Measurements from ENCODE around the gene TCIRG1.
A peak's percentile ranks its signal among the peaks of the same experiment; 100 is the strongest.

TCIRG1 gene

DNA sequence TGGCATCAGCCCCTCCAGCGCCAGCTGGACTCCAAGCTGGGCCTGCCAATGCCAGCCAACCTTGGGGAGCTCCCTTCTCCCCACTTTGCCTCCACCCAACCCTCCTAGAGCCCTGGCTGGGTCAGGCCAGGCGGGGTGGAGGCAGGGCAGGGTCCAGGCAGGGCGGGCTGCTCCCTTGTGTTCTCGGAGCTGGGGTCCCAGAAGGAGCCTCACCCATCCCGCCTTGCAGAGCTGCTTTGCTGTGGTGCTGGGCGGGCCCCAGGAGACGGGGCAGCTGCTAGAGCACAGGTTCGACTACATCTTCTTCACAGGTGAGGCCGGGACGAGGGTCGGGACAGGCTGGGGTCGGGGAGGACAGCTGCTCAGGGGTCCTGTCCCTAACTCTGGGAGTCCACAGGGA is 19.3 kb upstream of the TCIRG1 start:
- DNase-seq = no peak

GRCh38 chr11:68020575-68020974 is 18.2 kb upstream of the TCIRG1 start:
- DNase-seq = no peak

- no peak for DNase-seq
These were observed 17.5 kb upstream of the TCIRG1 start for GRCh38 chr11:68021167-68021787.

DNA sequence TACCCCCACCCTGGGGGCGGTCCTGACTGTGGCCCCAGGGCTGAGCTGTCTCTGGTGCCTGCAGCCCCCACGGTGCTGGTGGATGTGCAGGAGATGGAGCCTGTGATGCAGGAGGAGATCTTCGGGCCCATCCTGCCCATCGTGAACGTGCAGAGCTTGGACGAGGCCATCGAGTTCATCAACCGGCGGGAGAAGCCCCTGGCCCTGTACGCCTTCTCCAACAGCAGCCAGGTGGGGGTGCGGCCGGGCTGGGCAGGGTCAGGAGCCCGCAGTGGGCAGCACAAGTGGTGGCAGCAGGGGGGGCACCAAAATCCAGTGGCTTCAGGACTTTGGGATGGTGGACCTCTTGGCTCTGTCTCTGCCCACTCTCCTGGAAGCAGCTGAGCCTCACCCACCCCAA is 16.3 kb upstream of the TCIRG1 start:
- DNase-seq = no peak

- no peak for DNase-seq
These were observed 14.3 kb upstream of the TCIRG1 start for GRCh38 chr11:68024508-68024907.

DNA sequence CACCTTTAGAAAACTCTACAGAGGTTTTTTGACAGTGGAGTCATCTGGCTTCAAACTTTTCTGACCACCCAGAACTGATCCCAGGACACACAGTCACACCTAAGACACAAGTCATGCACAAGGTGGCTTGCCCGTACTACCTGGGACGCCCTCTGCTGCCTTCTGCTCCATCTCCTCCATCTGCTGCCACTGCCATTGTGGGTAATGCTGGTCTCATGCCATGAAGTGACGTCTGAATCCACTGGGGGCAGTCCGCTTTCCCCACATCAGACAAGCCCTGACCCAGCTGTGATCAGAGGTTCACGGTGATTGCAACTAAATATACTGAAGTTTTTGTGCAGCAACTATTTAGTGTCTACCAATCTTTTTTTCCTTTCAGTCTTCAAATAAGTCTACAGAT is 13.8 kb upstream of the TCIRG1 start:
- no peak for DNase-seq

GRCh38 chr11:68026391-68027105 is 12.3 kb upstream of the TCIRG1 start:
- no peak for DNase-seq

DNA sequence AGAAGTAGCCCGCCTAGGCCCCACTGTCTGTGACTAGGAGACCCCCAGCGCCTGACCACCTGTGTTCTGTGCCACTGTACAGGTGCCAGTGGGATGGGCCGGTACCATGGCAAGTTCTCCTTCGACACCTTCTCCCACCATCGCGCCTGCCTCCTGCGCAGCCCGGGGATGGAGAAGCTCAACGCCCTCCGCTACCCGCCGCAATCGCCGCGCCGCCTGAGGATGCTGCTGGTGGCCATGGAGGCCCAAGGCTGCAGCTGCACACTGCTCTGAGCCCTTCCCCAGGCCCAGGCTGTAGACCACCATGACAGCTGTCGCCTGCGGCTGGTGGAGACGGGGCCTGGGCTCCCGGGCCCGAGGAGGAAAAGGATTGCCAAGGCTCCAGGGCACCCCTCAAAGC is 11.2 kb upstream of the TCIRG1 start:
- DNase-seq = no peak

GRCh38 chr11:68028802-68029545 is 9.9 kb upstream of the TCIRG1 start:
- DNase-seq = no peak

- DNase-seq = peak; percentile 99
These were observed 8.3 kb upstream of the TCIRG1 start, which contains the start of gene NDUFS8 for GRCh38 chr11:68030318-68031143. Gene NDUFS8 (plus strand): TSS chr11:68030681. CDS start chr11:68032152, 1,471 bp downstream.

DNA sequence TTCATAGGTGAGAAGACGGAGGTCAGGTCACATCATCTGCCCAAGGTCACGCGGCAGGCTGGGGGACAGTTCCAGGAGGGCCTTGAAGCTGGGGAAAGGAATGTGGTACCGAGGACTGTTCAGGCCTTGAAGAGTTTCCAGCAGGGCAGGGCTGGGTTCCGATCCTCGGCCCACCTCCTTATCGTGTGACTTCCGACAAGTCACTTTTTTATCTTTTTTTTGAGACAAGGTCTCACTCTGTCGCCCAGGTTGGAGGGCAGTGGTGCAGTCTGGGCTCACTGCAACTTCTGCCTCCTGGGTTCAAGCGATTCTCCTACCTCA is 7.7 kb upstream of the TCIRG1 start:
- DNase-seq = no peak

DNA sequence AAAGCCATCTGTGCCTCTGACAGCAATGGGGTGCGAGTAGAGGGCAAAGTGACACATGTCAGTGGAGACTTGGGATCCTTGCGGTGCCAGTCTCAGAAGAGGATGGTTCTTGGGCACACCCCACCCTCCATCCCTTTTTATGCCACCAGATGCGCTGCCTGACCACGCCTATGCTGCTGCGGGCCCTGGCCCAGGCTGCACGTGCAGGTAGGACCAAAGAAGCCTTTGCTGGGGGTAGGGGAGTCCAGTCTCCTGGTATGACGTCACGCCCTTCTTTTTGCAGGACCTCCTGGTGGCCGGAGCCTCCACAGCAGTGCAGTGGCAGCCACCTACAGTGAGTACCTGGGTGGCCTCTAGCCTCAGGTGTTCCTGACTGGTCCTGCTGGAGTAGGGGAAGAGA is 6.8 kb upstream of the TCIRG1 start:
- no peak for DNase-seq

GRCh38 chr11:68032997-68033707 is 5.7 kb upstream of the TCIRG1 start:
- no peak for DNase-seq

DNA sequence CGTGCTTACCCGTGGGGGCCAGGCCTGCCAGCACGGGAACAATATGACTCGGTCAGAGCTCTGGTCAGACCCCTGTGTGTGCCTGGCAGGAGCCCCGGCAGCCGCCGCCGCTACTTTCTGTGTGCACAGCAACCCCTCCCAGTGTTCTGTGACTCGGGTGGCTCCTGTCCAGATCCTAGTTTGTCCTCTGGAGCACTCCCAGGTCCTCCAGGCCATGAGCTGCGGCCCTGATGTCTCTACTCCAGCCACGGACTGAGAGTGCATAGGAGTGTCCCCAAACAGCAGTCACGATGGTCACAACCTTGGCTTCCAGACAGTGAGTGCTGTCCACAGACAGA is 5.1 kb upstream of the TCIRG1 start:
- no peak for DNase-seq

- no peak for DNase-seq
These were observed 3.5 kb upstream of the TCIRG1 start for GRCh38 chr11:68035266-68035876.

- DNase-seq = no peak
These were observed 2.6 kb upstream of the TCIRG1 start for GRCh38 chr11:68036141-68036716.

GRCh38 chr11:68036717-68037239 is 2.0 kb upstream of the TCIRG1 start:
- no peak for DNase-seq

DNA sequence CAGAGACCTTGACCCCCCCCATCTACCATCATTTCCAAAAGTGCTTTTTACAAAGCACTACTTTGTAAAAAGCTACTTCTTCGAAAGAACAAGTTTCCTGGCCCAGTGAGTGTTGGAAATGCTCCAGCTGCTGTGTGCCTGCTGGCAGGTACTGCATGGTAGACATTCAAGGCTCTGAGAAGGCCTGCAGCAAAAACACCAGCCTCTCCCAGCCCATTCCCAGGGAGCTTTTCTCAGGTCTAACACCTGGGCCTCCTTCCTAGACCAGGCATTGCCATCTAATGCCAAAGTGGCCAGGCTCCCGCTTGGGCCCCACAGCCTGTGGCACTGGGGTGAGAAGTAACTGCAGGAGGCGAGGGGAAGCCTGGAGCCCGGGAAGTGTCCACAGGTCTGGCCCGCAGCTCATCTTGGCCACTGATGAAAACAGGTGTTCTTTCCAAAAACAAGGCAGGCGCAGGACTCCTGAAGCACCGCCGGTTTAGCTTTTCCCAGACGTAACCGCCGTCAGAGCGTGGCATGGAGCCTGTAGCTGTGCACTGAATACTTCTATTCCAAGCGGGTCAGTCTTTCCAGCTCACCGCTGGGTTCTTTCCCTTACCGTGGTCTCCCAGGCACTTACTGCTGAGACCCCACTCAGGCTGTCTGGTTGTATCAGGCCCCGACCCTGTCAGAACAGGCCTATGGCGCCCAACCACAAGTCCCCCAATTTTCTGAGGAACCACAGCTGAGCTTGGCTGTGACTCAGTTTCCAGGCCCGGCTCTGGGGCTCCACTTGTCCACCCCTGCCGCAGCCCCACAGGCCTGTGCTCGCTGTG is 1.2 kb upstream of the TCIRG1 start:
- DNase-seq = no peak

DNA sequence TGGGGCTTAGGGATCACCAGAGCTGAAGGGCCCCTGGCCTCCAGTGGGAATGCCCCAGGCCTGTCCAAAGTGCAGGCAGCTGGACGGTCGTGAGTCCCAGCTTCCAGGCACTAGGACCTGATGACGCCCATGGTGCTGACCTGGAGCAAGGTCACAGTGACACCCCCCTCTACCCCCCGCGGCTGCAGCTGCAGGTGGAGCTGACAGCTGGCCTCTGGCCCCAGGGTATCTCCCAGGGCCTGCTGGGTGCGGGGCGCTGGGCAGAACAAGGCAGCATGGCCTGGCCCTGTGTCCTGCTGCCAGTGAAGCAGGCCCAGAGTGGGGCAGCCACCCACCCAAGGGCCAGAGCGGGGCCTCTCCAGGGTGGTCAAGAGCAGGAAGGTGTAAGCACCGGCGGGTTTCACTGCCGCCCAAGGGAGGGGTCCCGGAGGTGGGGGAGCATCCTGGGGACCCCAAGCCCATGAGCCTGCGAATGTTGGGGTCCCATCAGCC is 553 bp upstream of the TCIRG1 start:
- DNase-seq = no peak

DNA sequence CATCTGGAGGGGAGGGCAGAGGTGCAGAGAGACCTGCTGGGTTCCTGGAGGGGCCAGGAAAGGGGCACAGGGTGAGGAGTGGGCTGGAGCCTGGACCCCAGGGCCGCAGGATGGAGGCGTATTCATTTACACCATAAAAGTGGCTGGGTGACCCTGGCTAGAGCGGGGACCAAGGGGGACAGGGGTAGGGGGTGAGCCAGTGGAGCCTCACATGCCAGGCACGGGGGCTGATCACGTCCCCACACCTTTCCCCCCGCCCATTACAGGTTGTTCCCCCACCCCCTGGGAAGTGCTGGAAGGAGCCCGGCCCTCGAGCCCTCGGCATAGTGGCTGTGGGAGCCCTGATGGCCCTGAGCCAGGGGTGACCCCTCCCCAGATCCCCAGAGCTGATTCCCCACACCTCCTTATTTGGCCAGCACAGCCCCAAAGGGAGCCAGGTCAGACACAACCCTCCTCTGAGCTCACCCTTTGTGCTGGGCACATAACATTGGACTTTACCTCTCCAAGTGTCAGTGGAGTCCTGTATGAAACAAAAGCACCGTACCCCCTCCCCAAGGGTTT is 781 bp downstream of the TCIRG1 start:
- DNase-seq = no peak

All from NCI-H446 treated with DMSO at 0.1 percent for 48 hours (cell line).